GM21528 (cell line): ENCODE measurements around the gene NACC2.
"Not testable (repeated sequence)": the region's sequence is repeated elsewhere in the genome, so short reads cannot be mapped to it uniquely, and the experiment has no call there.

Source experiments
- ATAC-seq: cut with Tn5 transposase; IDR thresholded peaks from one replicate; pipeline ENCODE4 v1.9.1; 2021; ENCODE audit warnings: mild to moderate bottlenecking, moderate library complexity; ENCODE audit not compliant: unreplicated experiment, low FRiP score

NACC2 gene

DNA sequence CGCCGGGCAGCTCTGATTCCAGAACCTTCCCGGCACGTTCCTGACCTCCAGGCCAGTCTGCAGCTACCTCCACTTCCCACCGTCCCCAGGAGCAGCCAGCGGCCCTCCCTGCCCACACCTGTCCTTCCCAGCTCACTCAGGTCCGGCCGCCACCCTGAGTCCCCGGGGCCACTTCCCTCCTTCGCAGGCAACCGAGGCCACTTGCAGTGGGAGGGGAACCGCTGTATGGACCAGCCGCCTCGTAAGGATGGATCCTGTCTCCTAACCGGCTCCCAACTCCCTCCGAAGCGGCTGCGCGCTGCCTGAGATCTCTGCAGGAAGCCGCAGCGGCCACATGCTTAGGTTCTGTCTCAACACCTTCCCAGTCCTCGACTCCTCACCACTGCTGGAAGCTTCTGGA lies 16.1 kb upstream of the NACC2 start:
- no peak for ATAC-seq

DNA sequence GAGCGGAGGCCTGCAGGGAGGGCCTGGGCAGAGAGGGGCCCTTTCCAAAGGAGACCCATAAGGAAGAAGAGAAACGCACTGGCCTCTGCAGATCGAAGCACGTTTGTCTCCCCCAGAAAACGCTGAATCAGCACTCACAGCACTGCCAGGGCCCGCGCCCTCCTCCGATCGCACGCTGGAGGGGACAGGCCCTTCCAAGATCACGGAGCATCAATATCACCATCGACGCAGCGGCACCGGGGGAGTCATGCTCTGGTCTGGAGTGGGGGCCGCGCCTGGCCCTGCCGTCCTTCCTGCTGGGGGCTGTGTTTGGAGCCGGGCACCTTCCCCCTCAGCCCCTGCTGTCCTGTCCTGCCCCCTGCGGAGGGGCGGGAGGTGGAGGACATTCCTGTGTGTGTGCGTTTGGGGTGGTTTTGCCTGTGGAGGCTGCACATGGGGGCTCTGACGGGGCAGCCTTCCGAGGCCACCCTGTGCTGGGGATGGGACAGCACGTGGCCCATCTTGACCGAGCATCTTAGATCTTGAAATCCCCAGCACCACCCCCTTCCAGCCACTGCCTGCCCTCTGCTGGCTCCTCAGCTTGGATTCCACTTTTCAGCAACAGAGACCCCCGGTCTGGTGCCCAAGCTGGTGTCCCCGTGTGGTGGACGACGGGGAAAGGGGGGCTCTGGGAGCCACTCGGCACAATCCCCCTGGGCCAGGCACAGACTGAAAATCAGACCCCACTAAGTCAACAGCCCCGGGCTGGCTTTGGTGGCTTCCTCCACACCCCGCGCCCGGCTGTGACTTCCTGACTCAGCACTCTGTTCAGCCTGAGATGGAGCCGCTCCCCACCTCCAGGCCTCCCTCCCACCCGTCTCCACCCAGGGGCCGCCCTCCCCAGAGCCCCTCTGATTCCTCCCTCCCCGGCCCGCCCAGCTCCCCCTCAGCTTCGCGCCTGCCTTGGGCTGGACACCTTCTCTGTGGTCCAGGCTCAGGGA lies 15.3 kb upstream of the NACC2 start:
- ATAC-seq, result no peak

DNA sequence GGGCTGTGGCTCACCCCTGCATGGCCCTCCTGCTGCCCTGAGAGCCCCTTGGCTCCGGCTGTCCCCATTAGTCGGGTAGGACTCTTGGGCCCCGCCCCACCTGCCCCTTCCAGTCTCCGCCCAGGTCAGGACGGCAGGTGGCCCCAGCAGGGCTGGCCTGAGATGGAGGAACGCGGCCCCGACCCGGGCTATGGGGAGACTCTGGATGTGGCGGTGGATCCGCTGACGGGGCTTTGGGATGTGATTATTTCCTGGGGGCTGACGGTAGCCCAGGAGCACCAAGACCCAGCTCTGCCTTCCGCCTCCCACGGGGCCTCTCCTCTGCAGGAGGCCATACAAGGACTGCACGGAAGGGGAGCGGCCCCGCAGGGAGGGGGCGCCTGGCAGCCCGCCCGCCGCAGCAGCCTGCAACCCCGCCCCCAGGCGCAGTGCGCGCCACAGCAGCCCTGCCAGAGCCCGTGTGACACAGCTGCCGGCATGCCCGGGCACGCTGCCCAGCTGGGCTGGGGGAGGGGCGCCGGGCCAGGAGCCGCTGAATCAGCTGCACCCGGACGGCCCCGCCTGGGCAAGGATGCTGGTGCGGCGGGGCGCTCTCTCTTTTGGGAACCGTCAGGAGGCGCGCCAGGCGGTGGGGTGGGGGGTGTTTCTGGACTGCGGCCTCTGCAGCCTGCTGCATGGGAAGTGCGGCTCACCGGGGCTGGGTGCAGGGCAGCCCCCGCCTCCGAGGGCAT lies 14.4 kb upstream of the NACC2 start:
- ATAC-seq, result peak; percentile 73

DNA sequence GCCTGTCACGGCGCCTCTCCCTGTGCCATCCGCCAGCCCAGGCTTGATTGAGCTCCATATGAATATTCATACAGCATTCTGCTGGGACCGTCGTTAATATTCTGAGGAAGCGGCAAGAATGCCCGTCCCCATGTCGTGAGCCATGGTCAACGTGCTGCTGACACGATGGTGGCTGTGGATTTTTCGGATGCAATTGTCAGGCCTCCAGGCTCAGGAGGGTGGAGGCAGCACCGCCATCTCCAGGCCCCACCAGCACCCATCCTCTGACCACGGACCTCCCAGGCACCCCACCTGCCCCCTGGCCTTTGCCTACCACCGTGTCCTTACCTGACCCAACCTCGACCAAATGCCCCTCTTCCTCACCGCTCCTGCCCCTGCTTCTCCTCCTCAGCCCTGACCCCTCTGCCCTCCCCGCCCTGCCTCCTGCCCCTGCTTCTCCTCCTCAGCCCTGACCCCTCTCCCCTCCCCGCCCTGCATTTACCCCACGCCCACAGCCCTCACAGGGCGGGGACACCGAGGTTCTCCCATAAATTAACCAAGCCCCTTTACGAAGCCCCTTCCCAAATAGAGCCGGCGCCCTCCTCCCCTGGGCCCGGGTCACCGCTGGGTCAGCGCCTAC lies 13.7 kb upstream of the NACC2 start:
- no peak for ATAC-seq

DNA sequence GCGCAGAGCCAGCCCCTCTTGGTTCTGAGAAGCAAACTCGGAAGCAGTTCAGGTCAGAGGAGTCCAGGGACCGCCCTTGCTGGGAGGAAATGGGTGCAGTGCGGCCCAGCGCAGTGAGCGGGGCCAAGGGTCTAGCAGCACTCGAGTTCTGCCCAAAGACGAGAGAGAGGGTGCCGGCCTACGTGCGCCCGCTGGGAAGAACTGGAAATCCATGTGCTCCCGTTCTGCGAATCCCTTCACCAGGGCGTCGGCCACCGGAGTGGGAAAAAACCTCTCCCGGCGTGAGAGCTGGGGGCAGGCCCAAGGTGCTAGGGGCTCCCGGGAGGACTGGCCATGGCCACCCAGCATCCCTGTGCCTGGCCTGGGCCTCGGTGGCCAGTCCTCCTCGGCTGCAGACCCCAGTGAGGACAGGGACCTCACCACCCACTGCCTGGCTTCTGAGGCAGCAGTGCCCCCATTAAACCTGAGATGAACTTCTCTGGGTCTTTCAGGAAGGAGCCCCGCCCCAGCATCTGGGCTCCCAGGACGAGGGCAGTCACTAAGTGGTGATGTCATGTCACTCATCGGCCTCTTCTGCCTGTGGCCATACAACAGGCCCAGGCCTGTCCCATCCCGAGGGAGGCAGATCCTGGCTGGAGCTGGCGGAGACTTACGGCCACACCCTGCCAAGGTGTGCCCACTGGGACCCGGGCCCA lies 13.0 kb upstream of the NACC2 start:
- no peak for ATAC-seq

DNA sequence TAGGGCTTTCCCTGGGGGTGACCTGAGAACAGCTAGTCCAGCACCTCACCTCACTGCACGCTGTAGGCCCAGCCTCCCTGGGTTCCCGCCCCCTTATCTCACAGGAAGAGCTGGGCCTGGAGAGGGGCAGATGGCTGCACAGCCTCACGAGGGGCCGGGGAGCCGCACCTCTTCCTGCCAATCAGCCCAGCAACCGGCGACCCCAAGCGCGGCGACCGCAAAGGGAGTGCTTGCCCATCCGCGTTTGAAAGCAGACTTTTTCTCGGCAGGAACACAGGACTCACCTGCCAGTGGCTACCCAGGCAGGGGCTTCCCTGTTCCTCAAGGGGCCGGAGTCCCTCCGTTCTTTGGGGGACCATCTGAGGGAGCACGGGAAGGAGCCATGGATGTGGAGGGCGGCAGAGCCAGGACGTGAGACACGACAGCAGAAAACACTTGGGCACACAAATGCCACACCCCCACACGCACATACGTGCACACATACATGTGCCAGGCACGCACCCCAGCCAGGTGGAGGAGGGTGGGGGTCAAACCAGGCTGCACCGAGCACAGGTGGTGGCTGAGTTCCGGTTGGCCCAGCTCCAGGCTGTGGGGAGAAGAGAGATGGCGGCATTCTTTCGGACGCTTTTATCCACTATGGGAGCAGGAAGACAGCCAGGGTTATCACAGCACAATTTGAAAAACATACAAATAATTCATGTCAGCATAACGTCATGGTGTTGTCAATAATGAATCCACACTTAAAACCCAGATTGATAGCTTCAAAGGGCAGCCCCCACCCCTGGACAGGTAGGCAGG lies 12.3 kb upstream of the NACC2 start:
- ATAC-seq, result no peak

DNA sequence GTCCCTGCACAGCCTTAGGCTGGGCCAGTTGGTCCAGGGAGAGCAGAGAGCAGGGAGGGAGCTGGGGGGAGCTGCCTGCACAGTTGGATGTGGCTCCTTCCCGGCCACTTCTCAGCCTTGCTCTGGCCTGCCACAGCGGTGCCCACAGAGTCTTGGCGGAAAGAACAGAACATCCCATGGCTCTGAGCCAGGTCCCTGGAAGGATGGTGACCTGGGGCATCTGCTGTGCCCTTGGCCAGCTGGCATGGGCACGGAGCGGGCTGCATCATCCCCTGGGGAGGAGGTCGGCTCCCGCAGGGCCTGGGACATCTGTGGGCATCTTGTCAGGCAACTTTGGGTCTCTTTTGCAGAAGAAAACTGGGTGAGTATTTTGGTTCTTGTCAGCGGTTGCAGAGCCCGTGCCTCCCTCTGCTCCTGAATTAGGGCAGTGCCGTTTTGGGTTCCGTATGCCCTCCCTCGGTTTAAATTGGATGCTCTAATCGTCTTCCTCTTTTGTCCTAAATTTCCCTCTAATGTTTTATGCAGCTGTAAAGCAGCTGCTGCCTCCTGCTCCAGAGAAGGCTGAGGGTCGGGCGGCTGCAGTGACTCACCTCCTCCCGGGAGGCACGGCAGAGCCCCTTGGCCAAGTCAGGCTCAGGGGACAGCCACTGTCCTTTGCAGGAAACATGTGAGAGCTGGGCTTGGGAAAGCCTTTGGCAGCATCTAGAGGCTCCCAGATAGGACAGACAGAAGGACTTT lies 10.5 kb upstream of the NACC2 start:
- no peak for ATAC-seq

DNA sequence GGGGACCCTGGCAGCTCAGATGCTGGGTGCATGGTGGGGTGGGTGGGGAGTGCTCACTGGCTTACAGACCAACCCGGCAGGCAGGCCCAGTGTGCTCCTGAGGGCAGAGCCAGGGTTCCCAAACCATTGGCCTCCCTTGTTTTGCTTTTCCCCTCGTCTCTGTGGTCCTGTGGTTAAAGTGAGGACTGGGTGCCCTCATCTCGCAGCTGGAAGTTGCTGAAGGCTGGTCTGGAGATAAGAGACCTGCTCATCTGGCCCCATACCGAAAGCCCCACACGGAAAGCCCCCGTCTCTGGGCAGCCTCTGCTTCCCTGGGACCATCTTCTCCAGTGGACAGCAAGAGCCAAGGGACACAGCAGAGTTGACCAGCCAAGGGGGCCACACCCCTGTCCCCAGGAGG lies 9.8 kb upstream of the NACC2 start:
- ATAC-seq, result no peak

DNA sequence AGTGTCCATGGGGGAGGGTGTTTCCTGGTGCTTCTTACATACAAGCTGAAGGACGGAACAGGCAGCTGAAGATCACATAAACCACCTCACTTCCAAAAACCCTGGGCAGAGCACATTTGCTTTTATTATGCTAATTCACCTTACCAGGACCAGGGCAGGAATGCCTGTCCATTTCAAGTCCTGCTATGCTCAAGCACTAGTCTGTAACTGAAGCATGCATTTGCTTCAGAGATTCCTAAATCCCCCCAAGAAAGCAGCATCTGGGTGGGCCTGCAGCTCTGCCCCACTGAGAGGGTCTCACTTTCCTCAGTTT lies 9.4 kb upstream of the NACC2 start:
- ATAC-seq, result no peak

DNA sequence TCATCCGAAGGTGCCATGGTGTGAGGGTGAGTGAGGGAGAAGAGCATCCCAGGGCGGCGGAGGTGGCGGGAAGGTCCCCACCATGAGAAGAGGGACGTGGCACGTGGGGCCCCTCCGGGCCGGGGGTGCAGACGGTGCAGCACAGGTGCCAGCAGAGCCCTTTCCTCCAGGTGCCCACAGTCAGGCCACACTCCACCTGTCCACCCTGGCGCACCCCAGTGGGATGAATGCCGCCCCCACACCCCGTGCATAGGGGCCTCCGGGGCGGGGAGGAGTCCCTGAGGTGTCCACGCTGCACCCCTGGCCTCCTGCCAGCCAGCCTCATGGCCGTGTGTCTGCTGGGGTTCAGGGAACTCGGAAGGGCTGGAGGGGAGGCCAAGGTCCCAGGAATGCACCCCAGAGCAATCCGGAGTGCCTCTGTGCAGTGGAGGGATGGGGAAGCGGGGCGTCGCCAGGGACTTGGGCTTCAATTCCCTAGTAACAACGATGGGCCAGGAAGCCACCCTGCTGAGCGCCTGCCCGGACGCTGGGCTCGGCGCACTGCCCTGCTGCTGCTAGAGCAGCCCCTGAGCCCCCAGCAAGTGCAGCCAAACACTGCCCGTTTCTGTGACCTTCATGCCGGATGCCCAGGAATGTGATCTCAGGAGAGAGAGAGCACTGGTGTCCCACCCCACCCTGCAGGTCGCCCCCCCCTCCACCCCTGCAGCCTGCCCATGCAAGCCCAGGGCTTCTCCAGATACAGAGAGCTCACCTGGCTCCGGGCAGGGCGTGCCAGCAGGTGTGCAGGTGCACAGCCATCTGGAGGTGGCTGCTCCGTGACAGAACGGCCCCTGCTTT lies 8.8 kb upstream of the NACC2 start:
- ATAC-seq, result no peak

DNA sequence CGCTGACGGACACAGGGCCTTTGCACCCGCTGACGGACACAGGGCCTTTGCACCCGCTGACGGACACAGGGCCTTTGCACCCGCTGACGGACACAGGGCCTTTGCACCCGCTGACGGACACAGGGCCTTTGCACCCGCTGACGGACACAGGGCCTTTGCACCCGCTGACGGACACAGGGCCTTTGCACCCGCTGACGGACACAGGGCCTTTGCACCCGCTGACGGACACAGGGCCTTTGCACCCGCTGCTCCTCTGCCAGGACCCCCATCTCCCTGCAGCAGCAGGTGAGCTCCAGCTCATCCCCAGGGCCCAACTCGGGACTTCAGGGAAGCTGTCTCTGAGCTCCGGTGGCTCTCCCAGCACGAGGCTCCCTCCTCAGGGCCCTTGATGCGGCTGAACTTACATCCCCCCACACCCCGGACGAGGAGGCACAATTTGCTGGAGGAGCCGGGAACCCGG lies 6.6 kb upstream of the NACC2 start:
- not testable (repeated sequence) for ATAC-seq

DNA sequence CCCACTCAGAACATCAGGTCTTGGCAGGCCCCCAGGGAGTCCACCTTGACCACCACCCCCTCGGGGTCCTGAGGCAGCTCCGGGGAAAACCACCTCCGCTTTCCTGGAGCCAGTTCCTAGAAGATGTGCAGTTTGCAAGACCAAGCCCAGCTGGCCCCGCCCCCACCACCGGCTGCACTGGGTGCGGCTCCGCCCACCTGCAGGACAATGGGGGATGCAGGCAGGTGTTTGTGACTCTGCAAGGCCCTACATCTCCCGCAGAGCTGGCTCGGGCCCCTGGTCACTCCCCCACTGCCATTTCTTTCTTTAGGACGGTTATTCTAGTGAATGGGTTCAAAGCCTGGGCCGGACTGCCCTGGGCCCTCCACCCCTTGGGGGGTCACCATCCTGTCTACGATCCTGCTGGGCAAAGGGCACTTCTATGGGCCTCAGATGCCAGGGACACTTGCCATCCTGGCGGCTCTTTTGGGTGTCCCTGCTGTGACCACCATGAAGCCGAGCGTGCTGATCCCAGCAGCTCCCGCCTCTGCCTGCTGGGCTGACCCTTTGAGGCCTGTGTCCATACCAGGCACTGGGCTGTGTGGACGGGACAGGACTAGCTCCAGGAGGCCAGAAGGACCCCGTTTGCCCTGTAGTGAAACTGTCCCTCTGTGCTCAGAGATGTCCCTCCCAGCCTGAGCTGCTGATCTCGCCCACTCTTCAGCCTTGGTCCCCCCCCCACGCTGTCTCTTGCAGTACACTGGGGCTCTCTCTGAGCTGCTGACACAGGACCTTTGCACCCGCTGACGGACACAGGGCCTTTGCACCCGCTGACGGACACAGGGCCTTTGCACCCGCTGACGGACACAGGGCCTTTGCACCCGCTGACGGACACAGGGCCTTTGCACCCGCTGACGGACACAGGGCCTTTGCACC lies 5.9 kb upstream of the NACC2 start:
- no peak for ATAC-seq

DNA sequence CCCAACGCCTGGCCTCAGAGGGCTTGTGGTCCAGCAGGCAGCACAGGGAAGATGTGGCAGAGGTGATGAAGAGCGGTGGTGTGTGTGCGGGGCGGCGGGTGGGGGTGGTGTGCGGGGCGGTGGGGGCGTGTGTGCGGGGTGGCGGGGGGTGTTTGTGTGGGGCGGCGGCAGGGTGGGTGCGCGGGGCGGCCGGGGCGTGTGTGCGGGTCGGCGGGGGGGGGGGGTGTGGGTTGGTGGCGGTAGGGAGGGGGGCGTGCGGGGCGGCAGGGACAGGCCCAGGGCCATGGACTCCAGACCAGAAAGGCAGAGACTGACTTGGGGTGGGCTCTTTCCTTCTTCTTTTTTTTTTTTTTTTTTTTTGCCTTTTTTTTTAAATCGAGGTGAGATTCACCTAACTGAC lies 4.5 kb upstream of the NACC2 start:
- no peak for ATAC-seq

DNA sequence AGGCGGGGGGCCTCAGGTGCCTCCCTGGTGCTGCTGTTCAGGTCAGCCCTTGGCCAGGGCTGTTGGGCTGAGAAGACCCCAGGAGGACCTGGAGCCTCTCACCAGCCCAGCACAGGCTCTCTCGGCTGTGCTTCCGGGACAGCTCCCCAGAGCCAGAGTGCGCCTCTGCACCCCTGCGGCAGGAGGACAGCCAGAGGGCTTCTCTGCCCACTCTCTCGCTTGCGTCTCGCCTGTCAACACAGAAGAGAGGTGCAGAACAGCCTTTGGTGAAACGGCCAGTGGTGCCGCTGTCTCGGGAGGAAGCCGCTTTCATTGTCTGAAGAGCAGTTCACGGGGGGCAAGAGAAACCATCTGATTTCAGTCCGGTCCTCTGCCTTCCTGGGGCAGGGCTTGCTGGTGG lies 3.8 kb upstream of the NACC2 start:
- ATAC-seq, result no peak

DNA sequence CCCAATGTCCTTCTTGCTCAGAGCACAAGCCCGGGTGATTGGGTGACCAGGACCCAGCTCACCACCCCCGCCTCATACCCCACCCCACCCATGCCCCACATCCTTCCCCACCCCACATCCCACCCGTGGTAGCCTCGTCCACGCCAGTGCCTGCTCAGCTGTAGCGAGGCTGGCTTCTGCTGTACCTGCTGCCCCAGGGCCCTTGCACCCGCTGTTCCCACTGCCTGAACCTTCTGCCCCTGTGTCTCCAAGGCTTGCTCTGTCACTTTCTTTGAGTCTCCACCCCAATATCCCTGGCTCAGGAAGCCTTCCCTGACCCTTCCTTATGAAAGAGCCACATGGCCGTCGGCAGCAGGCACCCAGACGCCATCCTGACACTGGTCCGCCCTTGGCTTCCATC lies 3.1 kb upstream of the NACC2 start:
- no peak for ATAC-seq

DNA sequence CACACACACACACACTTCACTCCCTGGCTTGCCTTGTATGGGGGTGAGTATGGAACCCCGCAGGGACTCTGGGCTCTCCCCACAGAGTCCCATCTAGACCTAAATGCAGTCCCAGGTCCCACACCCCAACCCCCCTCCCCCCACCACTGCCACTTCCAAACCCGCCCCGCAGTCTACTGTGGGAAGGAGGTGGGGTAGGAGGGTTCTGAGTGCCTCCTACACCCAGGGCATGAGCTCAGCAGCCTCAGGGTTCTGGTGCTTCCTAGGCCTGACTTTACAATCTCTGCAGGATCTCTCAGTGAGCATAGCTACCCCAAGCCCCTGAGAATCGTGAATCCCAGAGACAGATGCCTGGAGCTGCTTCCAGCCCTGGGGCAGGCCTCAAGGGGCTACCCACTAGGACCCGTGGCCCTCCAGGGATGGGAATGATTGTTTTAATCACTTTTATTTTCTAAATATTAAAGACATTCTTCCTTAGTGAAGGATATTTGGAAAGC lies 1.5 kb upstream of the NACC2 start:
- no peak for ATAC-seq
